Panc1 (cell line): ENCODE measurements around the gene DAPK1. TPM values are rescaled to one million over a fixed set of nuclear protein-coding genes. Genes with fewer than 3 reads are reported as not detected.

Experiments used
- ATAC-seq: fragments of 200-7000 bp; cut with Tn5 transposase; 2 replicates; pipeline ENCODE4 v1.9.1; 2020; ENCODE audit warnings: mild to moderate bottlenecking, moderate library complexity
- BruUV-seq: library from RNA; stranded (reverse); fragments of 400-500 nt; replicated peaks from 2 replicates; lab custom pipeline; 2021; lab: Mats Ljungman, UMichigan
- CTCF ChIA-PET: fragments of 300-600 bp; sonication (Branson Sonifier 250); formaldehyde crosslinking; loops from one replicate; lab custom pipeline; 2022; ENCODE audit warnings: antibody characterized with exemption; lab: Charles Lee
- POLR2A ChIA-PET: fragments of 300-600 bp; sonication (Branson Sonifier 250); formaldehyde crosslinking; loops from one replicate; lab custom pipeline; 2022; ENCODE audit warnings: antibody characterized with exemption; lab: Charles Lee
- DNase-seq: peaks from one replicate; pipeline ENCODE4 v3.0.0-alpha.2; 2010; ENCODE audit warnings: low read depth, low spot score
- H3K27ac ChIP-seq: 2 replicates; pipeline ENCODE4 v1.5.1; 2011; ENCODE audit warnings: mild to moderate bottlenecking, low read length, inconsistent platforms
- H3K27me3 ChIP-seq: fragments of 200-500 bp; sonication (Bioruptor generic); 2 replicates; pipeline ENCODE4 v1.6.0; 2014; ENCODE audit warnings: low read length, inconsistent platforms; ENCODE audit not compliant: control insufficient read depth, insufficient read depth
- H3K36me3 ChIP-seq: fragments of 200-500 bp; sonication (Bioruptor generic); 2 replicates; pipeline ENCODE4 v1.5.1; 2014; ENCODE audit warnings: inconsistent platforms, mild to moderate bottlenecking, low read length, moderate library complexity; ENCODE audit not compliant: control insufficient read depth, insufficient read depth
- H3K4me1 ChIP-seq: 2 replicates; pipeline ENCODE4 v1.5.1; 2011; ENCODE audit warnings: inconsistent platforms, mild to moderate bottlenecking, low read length, moderate library complexity; ENCODE audit not compliant: control insufficient read depth, insufficient read depth
- H3K4me3 ChIP-seq, 2 experiments: 2 replicates each; pipeline ENCODE4 v1.5.1; 2011 to 2012; ENCODE audit warnings: low read depth in 2 of 2, low read length in 2 of 2, mild to moderate bottlenecking in 2 of 2, inconsistent platforms in 1 of 2, moderate library complexity in 1 of 2
- H3K9me3 ChIP-seq: fragments of 200-500 bp; sonication (Bioruptor generic); 2 replicates; pipeline ENCODE4 v1.5.1; 2014; ENCODE audit warnings: low read depth, mild to moderate bottlenecking, inconsistent platforms, low read length, moderate library complexity; ENCODE audit not compliant: control insufficient read depth, insufficient read depth
- POLR2AphosphoS5 ChIP-seq: IDR thresholded peaks from 2 replicates; pipeline ENCODE4 v1.6.1; 2012; ENCODE audit warnings: mild to moderate bottlenecking, low read depth, low read length, moderate library complexity
- SIN3A ChIP-seq: IDR thresholded peaks from 2 replicates; pipeline ENCODE4 v1.6.1; 2012; ENCODE audit warnings: low read depth, mild to moderate bottlenecking, low read length, moderate library complexity, borderline replicate concordance; ENCODE audit not compliant: insufficient read depth
- TCF7L2 ChIP-seq: IDR thresholded peaks from 2 replicates; pipeline ENCODE4 v1.6.1; 2011; ENCODE audit warnings: mild to moderate bottlenecking, low read depth, low read length, inconsistent platforms
- in situ Hi-C: cut with HindIII; loops from 2 replicates; pipeline ENCODE4 v1.10.0; 2016; ENCODE audit warnings: low sequenced_read_pairs, low pct_unique_long_range_greater_than_20kb
- intact Hi-C: fragments of 100-400 bp; cut with micrococcal nuclease; formaldehyde crosslinking; loops from one replicate; pipeline ENCODE4 v1.10.0; 2022; ENCODE audit not compliant: unreplicated experiment
- total RNA-seq: library from RNA; stranded (reverse); gene quantifications from one replicate; pipeline ENCODE4 v1.2.1, GENCODE V29; 2021; ENCODE audit not compliant: unreplicated experiment
- TF ChIP-seq, protein P1 (sequence below): fragments of 450-650 bp; IDR thresholded peaks from 2 replicates; pipeline ENCODE4 v1.5.1; 2017; ENCODE audit warnings: mild to moderate bottlenecking
- TF ChIP-seq, protein P2 (sequence below), 2 experiments: IDR thresholded peaks; 2 replicates each; pipeline ENCODE4 v1.6.1; 2011 to 2012; ENCODE audit warnings: low read depth in 2 of 2, control low read depth in 1 of 2, low read length in 1 of 2, mild to moderate bottlenecking in 1 of 2, moderate library complexity in 1 of 2; ENCODE audit not compliant: insufficient read depth in 1 of 2

The DAPK1 gene
- total RNA-seq, 1 experiment from 2014 or later = 0.87 TPM

DNA sequence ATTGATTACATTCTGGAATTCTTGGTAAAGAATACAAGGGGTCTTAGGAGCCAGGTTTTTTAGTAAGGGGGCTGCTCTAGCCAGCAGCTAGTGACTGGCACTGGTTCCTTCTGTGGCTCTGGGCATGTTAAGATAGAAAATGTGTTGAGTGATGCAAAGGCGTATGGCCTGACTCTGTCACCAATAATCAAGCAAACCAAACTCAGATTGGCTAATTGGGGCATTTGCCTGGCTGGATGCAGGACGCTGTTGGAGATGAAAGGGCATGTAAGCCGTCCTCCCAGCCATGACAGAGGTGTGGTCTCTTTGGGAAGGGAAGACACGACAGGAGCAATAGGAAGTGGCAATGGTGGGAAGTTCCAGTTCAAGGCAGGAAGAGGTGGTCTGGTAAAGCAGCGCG is 140.6 kb downstream of the DAPK1 start:
- Histone ChIP-seq H3K36me3 (no peaks in the 10 kb centered on the region), H3K4me1 (no peaks in the 10 kb centered on the region), H3K27me3 (no peaks in the 10 kb centered on the region), H3K9me3 (no peaks in the 10 kb centered on the region), H3K4me3 (no peak overlapping the region), H3K27ac (no peak overlapping the region)
- ATAC-seq (no peak), DNase-seq (no peak)
- CTCF ChIA-PET = no interaction called here
- TF ChIP-seq SIN3A (no peak), TCF7L2 (no peak), POLR2AphosphoS5 (no peak)
- TF ChIP-seq, protein P1, sequence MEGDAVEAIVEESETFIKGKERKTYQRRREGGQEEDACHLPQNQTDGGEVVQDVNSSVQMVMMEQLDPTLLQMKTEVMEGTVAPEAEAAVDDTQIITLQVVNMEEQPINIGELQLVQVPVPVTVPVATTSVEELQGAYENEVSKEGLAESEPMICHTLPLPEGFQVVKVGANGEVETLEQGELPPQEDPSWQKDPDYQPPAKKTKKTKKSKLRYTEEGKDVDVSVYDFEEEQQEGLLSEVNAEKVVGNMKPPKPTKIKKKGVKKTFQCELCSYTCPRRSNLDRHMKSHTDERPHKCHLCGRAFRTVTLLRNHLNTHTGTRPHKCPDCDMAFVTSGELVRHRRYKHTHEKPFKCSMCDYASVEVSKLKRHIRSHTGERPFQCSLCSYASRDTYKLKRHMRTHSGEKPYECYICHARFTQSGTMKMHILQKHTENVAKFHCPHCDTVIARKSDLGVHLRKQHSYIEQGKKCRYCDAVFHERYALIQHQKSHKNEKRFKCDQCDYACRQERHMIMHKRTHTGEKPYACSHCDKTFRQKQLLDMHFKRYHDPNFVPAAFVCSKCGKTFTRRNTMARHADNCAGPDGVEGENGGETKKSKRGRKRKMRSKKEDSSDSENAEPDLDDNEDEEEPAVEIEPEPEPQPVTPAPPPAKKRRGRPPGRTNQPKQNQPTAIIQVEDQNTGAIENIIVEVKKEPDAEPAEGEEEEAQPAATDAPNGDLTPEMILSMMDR = no peak
- TF ChIP-seq, protein P2, sequence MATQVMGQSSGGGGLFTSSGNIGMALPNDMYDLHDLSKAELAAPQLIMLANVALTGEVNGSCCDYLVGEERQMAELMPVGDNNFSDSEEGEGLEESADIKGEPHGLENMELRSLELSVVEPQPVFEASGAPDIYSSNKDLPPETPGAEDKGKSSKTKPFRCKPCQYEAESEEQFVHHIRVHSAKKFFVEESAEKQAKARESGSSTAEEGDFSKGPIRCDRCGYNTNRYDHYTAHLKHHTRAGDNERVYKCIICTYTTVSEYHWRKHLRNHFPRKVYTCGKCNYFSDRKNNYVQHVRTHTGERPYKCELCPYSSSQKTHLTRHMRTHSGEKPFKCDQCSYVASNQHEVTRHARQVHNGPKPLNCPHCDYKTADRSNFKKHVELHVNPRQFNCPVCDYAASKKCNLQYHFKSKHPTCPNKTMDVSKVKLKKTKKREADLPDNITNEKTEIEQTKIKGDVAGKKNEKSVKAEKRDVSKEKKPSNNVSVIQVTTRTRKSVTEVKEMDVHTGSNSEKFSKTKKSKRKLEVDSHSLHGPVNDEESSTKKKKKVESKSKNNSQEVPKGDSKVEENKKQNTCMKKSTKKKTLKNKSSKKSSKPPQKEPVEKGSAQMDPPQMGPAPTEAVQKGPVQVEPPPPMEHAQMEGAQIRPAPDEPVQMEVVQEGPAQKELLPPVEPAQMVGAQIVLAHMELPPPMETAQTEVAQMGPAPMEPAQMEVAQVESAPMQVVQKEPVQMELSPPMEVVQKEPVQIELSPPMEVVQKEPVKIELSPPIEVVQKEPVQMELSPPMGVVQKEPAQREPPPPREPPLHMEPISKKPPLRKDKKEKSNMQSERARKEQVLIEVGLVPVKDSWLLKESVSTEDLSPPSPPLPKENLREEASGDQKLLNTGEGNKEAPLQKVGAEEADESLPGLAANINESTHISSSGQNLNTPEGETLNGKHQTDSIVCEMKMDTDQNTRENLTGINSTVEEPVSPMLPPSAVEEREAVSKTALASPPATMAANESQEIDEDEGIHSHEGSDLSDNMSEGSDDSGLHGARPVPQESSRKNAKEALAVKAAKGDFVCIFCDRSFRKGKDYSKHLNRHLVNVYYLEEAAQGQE (IDR thresholded peaks at IDR 0.05; ENCODE audit: insufficient read depth in 1 of 2, low read depth in 2 of 2, low read length in 1 of 2) = no peak
- in situ Hi-C loops (no loop called here), intact Hi-C loops (no loop called here)
- BruUV-seq = no TSS peak
- POLR2A ChIA-PET = no interaction called here

DNA sequence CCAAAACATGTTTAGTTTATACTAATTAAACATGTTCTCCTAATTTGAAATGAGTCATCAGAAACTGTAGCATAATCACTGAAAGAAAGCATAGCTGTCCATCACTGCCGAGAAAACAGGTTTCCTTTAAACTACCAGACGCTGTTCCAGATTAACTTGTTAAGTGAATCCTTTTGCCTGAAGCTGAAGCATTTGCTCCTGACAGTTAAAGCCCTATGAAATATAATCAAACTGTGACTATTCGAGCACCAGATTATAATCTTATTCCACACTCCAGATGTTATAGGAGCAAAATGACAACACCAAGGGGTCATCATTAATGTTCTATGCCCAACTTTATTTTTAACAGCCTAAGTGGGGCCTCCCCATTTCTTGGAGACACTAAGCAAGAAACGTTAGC is 142.3 kb downstream of the DAPK1 start:
- ChIA-PET POLR2A (no interaction called here), CTCF (no interaction called here)
- Histone ChIP-seq H3K4me3 (no peak overlapping the region), H3K4me1 (no peaks in the 10 kb centered on the region), H3K27ac (no peak overlapping the region), H3K27me3 (no peaks in the 10 kb centered on the region), H3K36me3 (no peaks in the 10 kb centered on the region), H3K9me3 (no peaks in the 10 kb centered on the region)
- in situ Hi-C loops (no loop called here), intact Hi-C loops (no loop called here)
- TF ChIP-seq, protein P1 = no peak
- TF ChIP-seq, protein P2 (IDR thresholded peaks at IDR 0.05; ENCODE audit: insufficient read depth in 1 of 2, low read depth in 2 of 2, low read length in 1 of 2) = no peak
- TF ChIP-seq POLR2AphosphoS5 (no peak), SIN3A (no peak), TCF7L2 (no peak)
- BruUV-seq = no TSS peak
- DNase-seq = no peak
- ATAC-seq = no peak
